CD4-positive, alpha-beta memory T cell (primary cell): ENCODE measurements around the gene RASA1. TPM values are rescaled to one million over a fixed set of nuclear protein-coding genes. Genes with fewer than 3 reads are reported as not detected.

ENCODE experiments used
- CTCF ChIA-PET: fragments of 350-600 bp; sonication (Branson Sonifier 250); formaldehyde crosslinking; loops from one replicate; lab custom pipeline; 2021; ENCODE audit warnings: inconsistent platforms; ENCODE audit not compliant: partially characterized antibody; lab: Charles Lee
- POLR2A ChIA-PET: fragments of 350-600 bp; sonication (Branson Sonifier 250); formaldehyde crosslinking; loops from one replicate; lab custom pipeline; 2021; ENCODE audit not compliant: partially characterized antibody; lab: Charles Lee
- DNase-seq, 5 donors: peaks; one replicate each; pipeline versions ENCODE4 v3.0.0 to v3.0.0-alpha.2; 2020 to 2022; ENCODE audit warnings: mixed read lengths in 1 of 5
- H3K27ac ChIP-seq: one replicate; pipeline ENCODE4 v1.7.0; 2013; ENCODE audit warnings: low read depth, low read length
- H3K27me3 ChIP-seq: 2 replicates; pipeline ENCODE4 v1.7.0; 2013; ENCODE audit warnings: mild to moderate bottlenecking, low read length, moderate library complexity; ENCODE audit not compliant: insufficient read depth
- H3K36me3 ChIP-seq: 2 replicates; pipeline ENCODE4 v1.7.0; 2013; ENCODE audit warnings: mild to moderate bottlenecking, low read length, moderate library complexity; ENCODE audit not compliant: insufficient read depth
- H3K4me1 ChIP-seq: 2 replicates; pipeline ENCODE4 v1.7.0; 2013; ENCODE audit warnings: mild to moderate bottlenecking, low read length, moderate library complexity; ENCODE audit not compliant: insufficient read depth
- H3K4me3 ChIP-seq, 2 donors: one replicate each; pipeline ENCODE4 v1.7.0; 2013; ENCODE audit warnings: low read length in 2 of 2, mild to moderate bottlenecking in 1 of 2
- H3K9me3 ChIP-seq, 2 donors: one replicate each; pipeline ENCODE4 v1.7.0; 2013; ENCODE audit warnings: low read length in 2 of 2, control low read depth in 1 of 2; ENCODE audit not compliant: control insufficient read depth in 1 of 2
- H3K27ac Mint-ChIP-seq, 7 donors: one replicate each; pipeline ENCODE4 v1.8.0; 2020 to 2021; ENCODE audit warnings: mixed read lengths in 7 of 7, mild to moderate bottlenecking in 6 of 7, inconsistent platforms in 3 of 7, moderate library complexity in 3 of 7
- H3K27me3 Mint-ChIP-seq, 2 donors: one replicate each; pipeline ENCODE4 v1.8.0; 2020 to 2021; ENCODE audit warnings: mixed read lengths in 2 of 2
- H3K36me3 Mint-ChIP-seq, 2 donors: one replicate each; pipeline ENCODE4 v1.8.0; 2020 to 2021; ENCODE audit warnings: mixed read lengths in 2 of 2, inconsistent platforms in 1 of 2, mild to moderate bottlenecking in 1 of 2
- H3K4me1 Mint-ChIP-seq, 4 donors: one replicate each; pipeline ENCODE4 v1.8.0; 2020 to 2021; ENCODE audit warnings: mixed read lengths in 4 of 4, mild to moderate bottlenecking in 1 of 4
- H3K4me3 Mint-ChIP-seq, 8 donors: one replicate each; pipeline ENCODE4 v1.8.0; 2020 to 2021; ENCODE audit warnings: mixed read lengths in 8 of 8, mild to moderate bottlenecking in 7 of 8, moderate library complexity in 6 of 8, inconsistent platforms in 3 of 8
- H3K9me3 Mint-ChIP-seq, 8 donors: one replicate each; pipeline ENCODE4 v1.8.0; 2020 to 2021; ENCODE audit warnings: mixed read lengths in 8 of 8, mild to moderate bottlenecking in 5 of 8, inconsistent platforms in 3 of 8, moderate library complexity in 1 of 8
- intact Hi-C: fragments of 100-400 bp; cut with micrococcal nuclease; formaldehyde crosslinking; loops from one replicate; pipeline ENCODE4 v1.15.1; 2023
- polyA plus RNA-seq, 2 donors: library from polyadenylated mRNA; unstranded; fragments of 300-500 nt; fragmentation: Illumina TruSeq; gene quantifications; one replicate each; pipeline ENCODE4 v1.2.3, GENCODE V29; 2021
- total RNA-seq, 2 experiments: library from RNA; stranded (reverse); gene quantifications; one replicate each; pipeline ENCODE4 v1.2.3, GENCODE V29; 2021

Gene RASA1
- total and polyA plus RNA-seq, 4 experiments from 2014 or later: 3.3 to 32.4 (median 21.4) TPM

DNA sequence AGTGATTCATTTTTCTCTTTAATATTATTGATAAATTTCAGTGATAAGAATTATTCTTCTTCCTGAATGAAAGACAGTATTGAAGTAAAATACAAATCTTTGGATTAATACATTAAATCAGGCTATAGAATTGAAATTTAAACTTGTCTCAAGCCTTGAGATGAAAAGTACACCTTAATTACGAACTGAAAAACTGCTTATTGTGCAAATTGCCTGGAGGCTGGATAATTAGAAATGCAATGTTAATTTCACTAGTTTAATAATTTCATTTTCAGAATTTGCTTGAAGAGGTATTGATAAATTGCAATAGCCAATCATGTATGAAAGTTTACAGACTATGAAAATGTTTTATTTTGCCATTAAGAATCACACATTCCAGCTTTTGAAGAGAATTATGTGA is 156.1 kb downstream of the RASA1 start:
- Mint-ChIP-seq H3K9me3 (peaks cover 0 to 5% (median 0%) of the 10 kb centered on the region in 8 donors), H3K4me3 (no peak overlapping the region), H3K27me3 (peaks cover 0 to 3% of the 10 kb centered on the region in 2 donors), H3K27ac (no peak overlapping the region), H3K36me3 (no peaks in the 10 kb centered on the region), H3K4me1 (peaks cover 0 to 1% (median 0%) of the 10 kb centered on the region in 4 donors)
- ChIA-PET CTCF (no interaction called here), POLR2A (no interaction called here)
- no peaks in the 10 kb centered on the region for H3K9me3 ChIP-seq
- intact Hi-C loops: no loop called here
- no peak overlapping the region for H3K27ac ChIP-seq
- DNase-seq: no peak
- no peak overlapping the region for H3K4me3 ChIP-seq
- no peaks in the 10 kb centered on the region for H3K36me3 ChIP-seq
- H3K27me3 ChIP-seq: no peaks in the 10 kb centered on the region
- no peaks in the 10 kb centered on the region for H3K4me1 ChIP-seq

DNA sequence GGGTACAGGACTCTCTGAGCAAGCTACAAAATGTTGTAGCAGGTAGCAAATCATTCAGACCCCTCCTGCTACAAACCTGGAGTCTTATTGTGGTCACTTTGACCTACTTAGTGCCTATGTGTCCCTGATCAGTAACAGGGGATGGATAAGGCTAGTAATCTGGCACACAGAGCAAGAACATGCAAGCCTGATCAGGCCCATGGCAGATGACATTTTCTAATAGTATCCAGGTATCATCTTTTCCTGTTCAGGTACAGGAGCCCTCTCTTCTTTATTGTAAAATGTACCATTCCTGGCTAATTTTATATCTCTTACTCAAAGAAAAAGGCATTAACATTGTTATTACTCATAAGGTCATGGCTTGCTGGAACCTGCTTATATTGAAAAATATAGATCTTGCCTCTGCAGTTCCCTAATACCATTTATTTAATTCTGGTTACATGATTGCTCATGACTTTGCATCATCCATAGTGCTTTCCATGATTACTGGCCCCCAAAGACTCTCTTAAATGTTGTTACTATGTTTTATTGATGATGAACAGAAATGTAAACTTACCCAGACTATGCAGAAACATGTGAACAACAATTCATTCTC is 163.3 kb downstream of the RASA1 start:
- no peak overlapping the region for H3K4me3 Mint-ChIP-seq
- peaks cover 0 to 2% (median 0%) of the 10 kb centered on the region in 8 donors for H3K9me3 Mint-ChIP-seq
- ChIA-PET CTCF (no interaction called here), POLR2A (no interaction called here)
- H3K4me1 Mint-ChIP-seq: no peaks in the 10 kb centered on the region
- no peaks in the 10 kb centered on the region for H3K27me3 ChIP-seq
- no peaks in the 10 kb centered on the region for H3K36me3 ChIP-seq
- no peak overlapping the region for H3K27ac Mint-ChIP-seq
- H3K36me3 Mint-ChIP-seq: no peaks in the 10 kb centered on the region
- H3K27ac ChIP-seq: no peak overlapping the region
- intact Hi-C loops: no loop called here
- H3K27me3 Mint-ChIP-seq: peaks cover 1 to 7% of the 10 kb centered on the region in 2 donors
- H3K4me3 ChIP-seq: no peak overlapping the region
- no peaks in the 10 kb centered on the region for H3K4me1 ChIP-seq
- no peaks in the 10 kb centered on the region for H3K9me3 ChIP-seq
- no peak for DNase-seq

DNA sequence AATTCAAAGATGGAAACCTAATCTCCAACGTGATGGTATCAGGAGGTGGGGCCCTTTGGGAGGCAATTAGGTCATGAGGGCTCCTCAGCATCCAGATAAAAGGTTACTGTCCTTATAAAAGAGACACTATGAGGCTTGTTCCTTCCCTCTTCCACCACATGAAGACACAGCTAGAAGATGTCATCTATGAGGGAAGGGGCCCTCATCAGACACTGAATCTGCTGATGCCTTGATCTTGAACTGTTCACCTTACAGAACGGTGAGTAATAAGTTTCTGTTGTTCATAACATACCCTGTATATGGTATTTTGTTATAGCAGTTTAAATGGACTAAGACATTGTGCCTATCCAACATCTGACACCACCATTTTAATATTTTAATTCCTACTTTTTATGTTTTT is 164.8 kb downstream of the RASA1 start:
- ChIA-PET POLR2A (no interaction called here), CTCF (no interaction called here)
- Mint-ChIP-seq H3K9me3 (peaks cover 0 to 2% (median 0%) of the 10 kb centered on the region in 8 donors), H3K27me3 (peaks cover 1 to 7% of the 10 kb centered on the region in 2 donors), H3K4me3 (no peak overlapping the region), H3K27ac (no peak overlapping the region), H3K4me1 (no peaks in the 10 kb centered on the region), H3K36me3 (no peaks in the 10 kb centered on the region)
- peak overlapping the region in 1 of 2 donors; percentile 2 for H3K4me3 ChIP-seq
- intact Hi-C loops: no loop called here
- H3K27me3 ChIP-seq: no peaks in the 10 kb centered on the region
- no peak for DNase-seq
- H3K9me3 ChIP-seq: no peaks in the 10 kb centered on the region
- no peaks in the 10 kb centered on the region for H3K36me3 ChIP-seq
- H3K4me1 ChIP-seq: no peaks in the 10 kb centered on the region
- no peak overlapping the region for H3K27ac ChIP-seq

DNA sequence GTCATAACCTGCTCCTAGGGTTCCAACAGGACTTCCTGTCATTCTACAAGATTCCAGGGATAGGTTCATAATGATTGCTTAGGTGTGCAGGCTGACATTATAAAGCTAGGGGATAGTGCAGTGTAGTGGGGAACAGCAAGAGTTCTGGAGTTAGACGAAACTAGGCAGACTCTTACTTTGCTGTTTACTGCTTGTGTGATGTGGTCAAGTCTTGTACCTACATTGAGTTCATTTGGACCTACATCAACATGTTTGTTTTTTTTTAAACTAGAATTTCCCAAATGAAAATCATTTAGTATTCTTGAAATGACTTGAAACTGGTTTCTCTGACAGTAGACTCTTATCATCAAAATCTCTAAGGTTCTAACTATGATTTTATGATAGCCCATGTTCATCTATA is 166.3 kb downstream of the RASA1 start:
- no peaks in the 10 kb centered on the region for H3K27me3 ChIP-seq
- H3K9me3 ChIP-seq: no peaks in the 10 kb centered on the region
- peaks cover 5 to 10% of the 10 kb centered on the region in 2 donors for H3K27me3 Mint-ChIP-seq
- H3K36me3 ChIP-seq: no peaks in the 10 kb centered on the region
- H3K27ac ChIP-seq: no peak overlapping the region
- no peak for DNase-seq
- H3K36me3 Mint-ChIP-seq: no peaks in the 10 kb centered on the region
- H3K9me3 Mint-ChIP-seq: peaks cover 0 to 2% (median 0%) of the 10 kb centered on the region in 8 donors
- no peaks in the 10 kb centered on the region for H3K4me1 Mint-ChIP-seq
- POLR2A ChIA-PET: no interaction called here
- intact Hi-C loops: no loop called here
- CTCF ChIA-PET: no interaction called here
- no peak overlapping the region for H3K4me3 ChIP-seq
- no peak overlapping the region for H3K4me3 Mint-ChIP-seq
- H3K4me1 ChIP-seq: no peaks in the 10 kb centered on the region
- H3K27ac Mint-ChIP-seq: no peak overlapping the region

DNA sequence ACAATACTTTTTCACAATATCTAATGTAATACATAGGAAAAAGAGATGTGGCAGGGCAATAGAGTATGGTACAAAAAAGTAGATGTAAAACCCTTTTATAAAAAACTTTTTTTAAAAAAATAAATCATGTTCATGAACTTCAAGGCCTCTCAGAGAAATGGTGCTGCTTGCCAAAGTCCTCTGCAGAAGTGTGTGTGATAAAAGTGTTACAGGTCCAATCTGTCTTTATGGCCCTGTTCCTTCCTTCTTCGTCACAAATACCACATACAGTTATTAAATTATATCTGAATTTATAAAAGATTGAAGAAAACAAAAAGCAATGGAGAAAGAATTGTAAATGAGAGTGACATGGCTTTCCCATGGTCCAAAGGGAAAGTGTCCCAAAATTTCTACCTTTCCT is 166.8 kb downstream of the RASA1 start:
- POLR2A ChIA-PET: no interaction called here
- Histone ChIP-seq H3K4me3 (no peak overlapping the region), H3K9me3 (no peaks in the 10 kb centered on the region), H3K36me3 (no peaks in the 10 kb centered on the region), H3K27me3 (no peaks in the 10 kb centered on the region), H3K4me1 (no peaks in the 10 kb centered on the region), H3K27ac (no peak overlapping the region)
- Mint-ChIP-seq H3K4me3 (no peak overlapping the region), H3K4me1 (no peaks in the 10 kb centered on the region), H3K36me3 (no peaks in the 10 kb centered on the region), H3K9me3 (peaks cover 0 to 2% (median 0%) of the 10 kb centered on the region in 8 donors), H3K27me3 (peaks cover 5 to 7% of the 10 kb centered on the region in 2 donors), H3K27ac (no peak overlapping the region)
- CTCF ChIA-PET: no interaction called here
- DNase-seq: no peak
- intact Hi-C loops: no loop called here

DNA sequence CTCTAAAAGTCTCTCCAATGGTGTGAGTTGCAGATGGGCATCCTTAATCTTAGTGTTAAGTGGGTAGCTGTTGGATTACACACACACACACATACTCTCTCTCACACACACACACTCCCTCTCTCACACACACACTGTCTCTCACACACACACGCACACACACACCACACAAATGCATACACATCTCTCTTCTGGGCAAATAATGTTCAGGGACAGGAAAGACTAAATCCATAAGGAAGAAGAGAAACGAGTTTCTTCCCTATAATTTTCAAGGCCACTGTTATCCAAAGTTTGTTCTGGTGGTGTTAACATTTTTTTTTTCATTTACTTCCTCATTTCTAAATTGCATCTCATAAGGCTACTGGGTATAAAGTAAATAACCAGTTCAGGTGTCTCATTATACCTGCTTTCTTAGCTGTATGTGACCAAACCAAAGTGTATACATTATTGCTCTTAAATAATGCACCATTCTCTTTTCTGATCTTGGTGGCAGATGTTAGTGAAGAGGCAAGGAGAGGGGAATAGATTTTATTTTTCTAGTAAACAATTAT is 167.5 kb downstream of the RASA1 start:
- Mint-ChIP-seq H3K27ac (no peak overlapping the region), H3K27me3 (peaks cover 7 to 9% of the 10 kb centered on the region in 2 donors), H3K4me3 (no peak overlapping the region), H3K36me3 (no peaks in the 10 kb centered on the region), H3K4me1 (no peaks in the 10 kb centered on the region), H3K9me3 (peaks cover 0 to 2% (median 0%) of the 10 kb centered on the region in 8 donors)
- no peaks in the 10 kb centered on the region for H3K9me3 ChIP-seq
- no peaks in the 10 kb centered on the region for H3K27me3 ChIP-seq
- POLR2A ChIA-PET: no interaction called here
- no peaks in the 10 kb centered on the region for H3K36me3 ChIP-seq
- H3K4me3 ChIP-seq: no peak overlapping the region
- no peak for DNase-seq
- intact Hi-C loops: no loop called here
- CTCF ChIA-PET: no interaction called here
- H3K27ac ChIP-seq: no peak overlapping the region
- H3K4me1 ChIP-seq: no peaks in the 10 kb centered on the region

DNA sequence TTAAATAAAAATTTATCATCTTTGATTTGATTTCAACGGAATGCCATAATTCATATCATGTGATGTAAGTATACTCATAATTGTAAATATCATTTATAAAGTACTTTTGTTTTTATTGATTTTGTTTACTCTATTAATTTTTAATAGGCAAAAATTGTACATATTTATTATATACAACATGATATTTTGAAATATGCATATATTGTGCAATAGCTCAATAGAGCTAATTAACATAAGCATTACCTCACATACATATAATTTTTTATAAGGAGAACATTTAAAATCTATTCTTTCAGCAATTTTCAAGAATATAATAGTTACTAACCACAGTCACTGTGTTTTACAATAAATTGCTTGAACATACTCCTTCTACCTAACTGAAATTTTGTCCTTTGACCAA is 170.0 kb downstream of the RASA1 start:
- Histone ChIP-seq H3K4me1 (peaks cover 6% of the 10 kb centered on the region), H3K27ac (no peak overlapping the region), H3K27me3 (no peaks in the 10 kb centered on the region), H3K4me3 (no peak overlapping the region), H3K9me3 (no peaks in the 10 kb centered on the region), H3K36me3 (no peaks in the 10 kb centered on the region)
- ChIA-PET CTCF (no interaction called here), POLR2A (no interaction called here)
- Mint-ChIP-seq H3K36me3 (no peaks in the 10 kb centered on the region), H3K4me1 (peaks cover 4 to 12% (median 7%) of the 10 kb centered on the region in 4 donors), H3K27me3 (peaks cover 5 to 14% of the 10 kb centered on the region in 2 donors), H3K9me3 (no peaks in the 10 kb centered on the region), H3K27ac (no peak overlapping the region), H3K4me3 (no peak overlapping the region)
- no peak for DNase-seq
- intact Hi-C loops: no loop called here
